Cardiac muscle cell (in vitro differentiated cells and primary cell): ENCODE data around the gene CDH16. TPM values are rescaled to one million over a fixed set of nuclear protein-coding genes. Genes with fewer than 3 reads are reported as not detected.
A peak's percentile ranks its signal among the peaks of the same experiment; 100 is the strongest.

Experiments
- DNase-seq, 2 donors: peaks; one replicate each; pipeline versions ENCODE4 v3.0.0 to v3.0.0-alpha.2; 2010 to 2017; ENCODE audit warnings: low read depth in 1 of 2, low spot score in 1 of 2
- H3K27ac ChIP-seq: fragments of 200-600 bp; sonication (generic); 2 replicates; pipeline ENCODE4 v1.5.1; 2016
- H3K27me3 ChIP-seq: fragments of 200-600 bp; sonication (generic); 2 replicates; pipeline ENCODE4 v1.6.0; 2016; ENCODE audit warnings: control low read depth
- H3K36me3 ChIP-seq: fragments of 200-600 bp; sonication (generic); 2 replicates; pipeline ENCODE4 v1.5.1; 2016; ENCODE audit warnings: control low read depth
- H3K4me1 ChIP-seq: fragments of 200-600 bp; sonication (generic); 2 replicates; pipeline ENCODE4 v1.8.1; 2017; ENCODE audit warnings: low read depth, mild to moderate bottlenecking, mixed run types
- H3K4me3 ChIP-seq: fragments of 200-600 bp; sonication (generic); 2 replicates; pipeline ENCODE4 v1.5.1; 2016; ENCODE audit warnings: mild to moderate bottlenecking
- H3K9me3 ChIP-seq: fragments of 200-600 bp; sonication (generic); 2 replicates; pipeline ENCODE4 v1.5.1; 2017; ENCODE audit warnings: low read depth, mild to moderate bottlenecking, control low read depth
- CTCF ChIP-seq: IDR thresholded peaks from 2 replicates; pipeline ENCODE4 v1.5.1; 2012; ENCODE audit warnings: low read depth, mild to moderate bottlenecking, low read length
- polyA plus RNA-seq: library from polyadenylated mRNA; unstranded; fragments of >200 nt; fragmentation: Nextera tagmentation; extraction: Ambion mirVana; gene quantifications from 2 replicates; pipeline ENCODE4 v1.2.1, GENCODE V29; 2016
- total RNA-seq: library from RNA; depleted of rRNA; stranded (reverse); fragments of >200 nt; gene quantifications from 2 replicates; pipeline ENCODE4 v1.2.3, GENCODE V29; 2016

The CDH16 gene
- total and polyA plus RNA-seq, 2 experiments from 2014 or later, result 4.4 TPM; not detected in 1

GRCh38 chr16:66948837-66949225 is 30.1 kb upstream of the CDH16 start:
- no peak for TF ChIP-seq CTCF
- Histone ChIP-seq H3K4me3 (no peak overlapping the region), H3K4me1 (no peaks in the 10 kb centered on the region), H3K27ac (no peak overlapping the region), H3K9me3 (no peaks in the 10 kb centered on the region), H3K27me3 (peaks cover 40% of the 10 kb centered on the region), H3K36me3 (no peaks in the 10 kb centered on the region)
- DNase-seq, result no peak

- no peaks in the 10 kb centered on the region for H3K4me1 ChIP-seq
- H3K27me3 ChIP-seq, result peaks cover 40% of the 10 kb centered on the region
- H3K27ac ChIP-seq, result no peak overlapping the region
- peak overlapping the region; percentile 18 for H3K4me3 ChIP-seq
- H3K9me3 ChIP-seq, result no peaks in the 10 kb centered on the region
- H3K36me3 ChIP-seq, result no peaks in the 10 kb centered on the region
- peak in 1 of 2 donors; percentile 30 for DNase-seq
- no peak for TF ChIP-seq CTCF
Observed at GRCh38 chr16:66948134-66948836, 29.6 kb upstream of the CDH16 start.

- Histone ChIP-seq H3K27me3 (peaks cover 40% of the 10 kb centered on the region), H3K27ac (no peak overlapping the region), H3K4me3 (peak overlapping the region; percentile 18), H3K4me1 (no peaks in the 10 kb centered on the region), H3K36me3 (peaks cover 5% of the 10 kb centered on the region), H3K9me3 (no peaks in the 10 kb centered on the region)
- peak; percentile 85 to 86 for DNase-seq
- TF ChIP-seq CTCF, result peak; percentile 86
Observed at GRCh38 chr16:66947302-66948065, 28.8 kb upstream of the CDH16 start.

GRCh38 chr16:66946974-66947301 is 28.3 kb upstream of the CDH16 start:
- no peak for DNase-seq
- Histone ChIP-seq H3K27me3 (peaks cover 40% of the 10 kb centered on the region), H3K4me1 (no peaks in the 10 kb centered on the region), H3K36me3 (peaks cover 7% of the 10 kb centered on the region), H3K9me3 (no peaks in the 10 kb centered on the region), H3K4me3 (no peak overlapping the region), H3K27ac (no peak overlapping the region)
- TF ChIP-seq CTCF, result no peak

- Histone ChIP-seq H3K27me3 (peaks cover 40% of the 10 kb centered on the region), H3K9me3 (no peaks in the 10 kb centered on the region), H3K4me3 (no peak overlapping the region), H3K4me1 (no peaks in the 10 kb centered on the region), H3K36me3 (peaks cover 11% of the 10 kb centered on the region), H3K27ac (no peak overlapping the region)
- no peak for TF ChIP-seq CTCF
- no peak for DNase-seq
Observed at GRCh38 chr16:66946541-66946940, 27.9 kb upstream of the CDH16 start.
